ENCODE measurements around the gene EPHB3. TPM values are rescaled to one million over a fixed set of nuclear protein-coding genes. Genes with fewer than 3 reads are reported as not detected.
A peak's percentile ranks its signal among the peaks of the same experiment; 100 is the strongest.

The EPHB3 gene
- total RNA-seq, 1 donor from 2014 or later, result 7.2 TPM

GRCh38 chr3:184540777-184541681 lies 20.6 kb upstream of the EPHB3 start:
- H3K4me3 Mint-ChIP-seq (ENCODE audit: unreplicated experiment), result no peak overlapping the region

DNA sequence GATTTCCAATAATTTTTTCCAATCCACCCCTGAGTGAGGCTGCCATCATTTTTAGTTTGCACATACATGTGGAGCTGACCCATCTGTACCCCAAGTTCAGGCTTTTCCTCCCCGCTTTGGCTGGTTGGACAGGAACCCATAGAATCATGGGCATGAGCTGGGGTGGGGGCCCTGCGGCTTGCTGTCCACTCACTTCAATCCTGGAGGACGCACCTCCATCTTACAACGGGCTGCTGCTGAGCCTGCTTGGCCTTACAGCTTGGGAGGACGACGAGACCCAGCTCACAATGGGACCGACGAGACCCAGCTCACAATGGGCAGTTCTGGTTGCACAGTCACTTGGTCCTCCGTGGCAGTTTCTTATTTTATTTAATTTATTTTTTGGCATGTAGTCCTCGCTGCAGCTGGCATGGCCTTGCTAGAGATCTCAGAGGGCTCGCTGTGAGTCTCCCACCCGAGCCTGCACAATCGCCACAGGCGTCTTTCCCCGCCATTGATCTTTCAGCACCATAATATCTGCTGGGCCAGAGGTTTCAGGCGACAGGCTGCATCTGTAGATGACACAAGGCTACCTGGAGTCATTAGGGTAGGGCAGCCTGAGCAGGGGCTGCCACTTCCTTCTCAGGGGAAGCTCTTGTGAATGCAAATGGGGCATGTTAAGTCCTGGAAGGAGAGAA lies 19.6 kb upstream of the EPHB3 start:
- DNase-seq (ENCODE audit: low spot score), result no peak
- TF ChIP-seq, protein P1, sequence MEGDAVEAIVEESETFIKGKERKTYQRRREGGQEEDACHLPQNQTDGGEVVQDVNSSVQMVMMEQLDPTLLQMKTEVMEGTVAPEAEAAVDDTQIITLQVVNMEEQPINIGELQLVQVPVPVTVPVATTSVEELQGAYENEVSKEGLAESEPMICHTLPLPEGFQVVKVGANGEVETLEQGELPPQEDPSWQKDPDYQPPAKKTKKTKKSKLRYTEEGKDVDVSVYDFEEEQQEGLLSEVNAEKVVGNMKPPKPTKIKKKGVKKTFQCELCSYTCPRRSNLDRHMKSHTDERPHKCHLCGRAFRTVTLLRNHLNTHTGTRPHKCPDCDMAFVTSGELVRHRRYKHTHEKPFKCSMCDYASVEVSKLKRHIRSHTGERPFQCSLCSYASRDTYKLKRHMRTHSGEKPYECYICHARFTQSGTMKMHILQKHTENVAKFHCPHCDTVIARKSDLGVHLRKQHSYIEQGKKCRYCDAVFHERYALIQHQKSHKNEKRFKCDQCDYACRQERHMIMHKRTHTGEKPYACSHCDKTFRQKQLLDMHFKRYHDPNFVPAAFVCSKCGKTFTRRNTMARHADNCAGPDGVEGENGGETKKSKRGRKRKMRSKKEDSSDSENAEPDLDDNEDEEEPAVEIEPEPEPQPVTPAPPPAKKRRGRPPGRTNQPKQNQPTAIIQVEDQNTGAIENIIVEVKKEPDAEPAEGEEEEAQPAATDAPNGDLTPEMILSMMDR (IDR thresholded peaks at IDR 0.05), result no peak
- Mint-ChIP-seq H3K9me3 (ENCODE audit: low read depth) (no peaks in the 10 kb centered on the region), H3K4me1 (ENCODE audit: low read depth) (peaks cover 4% of the 10 kb centered on the region), H3K36me3 (ENCODE audit: low read depth) (no peaks in the 10 kb centered on the region), H3K27me3 (ENCODE audit: low read depth) (peaks cover 78% of the 10 kb centered on the region), H3K27ac (ENCODE audit: unreplicated experiment) (no peak overlapping the region), H3K4me3 (ENCODE audit: unreplicated experiment) (no peak overlapping the region)

More at GRCh38 chr3:184540777-184541681, 20.6 kb upstream of the EPHB3 start:
- DNase-seq (ENCODE audit: low spot score), result no peak
- Mint-ChIP-seq H3K4me1 (ENCODE audit: low read depth) (peaks cover 4% of the 10 kb centered on the region), H3K36me3 (ENCODE audit: low read depth) (no peaks in the 10 kb centered on the region), H3K9me3 (ENCODE audit: low read depth) (no peaks in the 10 kb centered on the region), H3K27me3 (ENCODE audit: low read depth) (peaks cover 82% of the 10 kb centered on the region), H3K27ac (ENCODE audit: unreplicated experiment) (no peak overlapping the region)
- TF ChIP-seq, protein P1 (IDR thresholded peaks at IDR 0.05), result peak; percentile 77

DNA sequence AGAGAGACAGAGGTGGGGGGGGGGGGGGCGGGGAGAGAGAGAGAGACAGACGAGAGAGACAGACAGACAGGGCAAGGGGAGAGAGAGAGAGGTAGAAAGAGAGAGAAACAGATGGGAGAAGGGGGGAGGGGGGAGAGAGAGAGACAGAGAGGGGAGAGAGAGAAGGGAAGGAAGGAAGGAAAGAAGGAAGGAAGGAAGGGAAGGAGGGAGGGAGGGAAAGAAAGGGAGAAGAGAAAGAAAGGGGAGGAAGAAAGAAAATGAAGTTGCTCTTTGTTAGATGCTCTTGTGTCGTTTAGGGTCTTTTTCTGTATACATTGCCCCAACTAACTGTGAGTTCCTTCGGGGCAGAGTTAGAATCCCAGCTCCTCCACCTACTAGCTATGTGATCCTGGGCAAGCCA lies 19.0 kb upstream of the EPHB3 start:
- no peaks in the 10 kb centered on the region for H3K9me3 Mint-ChIP-seq (ENCODE audit: low read depth)
- H3K36me3 Mint-ChIP-seq (ENCODE audit: low read depth), result no peaks in the 10 kb centered on the region
- H3K27ac Mint-ChIP-seq (ENCODE audit: unreplicated experiment), result no peak overlapping the region
- peaks cover 75% of the 10 kb centered on the region for H3K27me3 Mint-ChIP-seq (ENCODE audit: low read depth)
- DNase-seq (ENCODE audit: low spot score), result no peak
- H3K4me3 Mint-ChIP-seq (ENCODE audit: unreplicated experiment), result no peak overlapping the region
- H3K4me1 Mint-ChIP-seq (ENCODE audit: low read depth), result peaks cover 4% of the 10 kb centered on the region
- TF ChIP-seq, protein P1 (IDR thresholded peaks at IDR 0.05), result no peak

DNA sequence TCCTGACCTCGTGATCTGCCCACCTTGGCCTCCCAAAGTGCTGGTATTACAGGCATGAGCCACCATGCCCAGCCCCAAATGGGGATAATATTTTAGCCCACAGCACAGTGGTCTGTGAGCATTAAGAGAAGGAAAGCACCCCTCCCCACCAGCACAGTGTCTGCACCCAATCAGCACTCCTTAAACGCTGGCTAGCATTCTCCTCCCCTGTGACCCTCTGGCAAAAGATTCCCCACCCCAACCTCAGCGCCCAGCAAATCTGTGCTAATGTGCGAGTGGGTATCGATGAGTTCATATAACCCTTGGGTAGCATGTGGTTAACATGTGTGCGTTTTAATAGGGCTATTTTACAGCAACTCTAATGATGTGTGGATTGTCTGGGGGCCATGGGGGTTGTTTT lies 18.3 kb upstream of the EPHB3 start:
- DNase-seq (ENCODE audit: low spot score), result no peak
- no peaks in the 10 kb centered on the region for H3K36me3 Mint-ChIP-seq (ENCODE audit: low read depth)
- TF ChIP-seq, protein P1 (IDR thresholded peaks at IDR 0.05), result no peak
- H3K27ac Mint-ChIP-seq (ENCODE audit: unreplicated experiment), result no peak overlapping the region
- no peaks in the 10 kb centered on the region for H3K9me3 Mint-ChIP-seq (ENCODE audit: low read depth)
- no peak overlapping the region for H3K4me3 Mint-ChIP-seq (ENCODE audit: unreplicated experiment)
- peaks cover 72% of the 10 kb centered on the region for H3K27me3 Mint-ChIP-seq (ENCODE audit: low read depth)
- peaks cover 4% of the 10 kb centered on the region for H3K4me1 Mint-ChIP-seq (ENCODE audit: low read depth)

GRCh38 chr3:184543843-184544512 lies 17.6 kb upstream of the EPHB3 start:
- no peaks in the 10 kb centered on the region for H3K36me3 Mint-ChIP-seq (ENCODE audit: low read depth)
- no peak overlapping the region for H3K27ac Mint-ChIP-seq (ENCODE audit: unreplicated experiment)
- no peak for DNase-seq (ENCODE audit: low spot score)
- H3K4me1 Mint-ChIP-seq (ENCODE audit: low read depth), result peaks cover 4% of the 10 kb centered on the region
- H3K4me3 Mint-ChIP-seq (ENCODE audit: unreplicated experiment), result no peak overlapping the region
- H3K9me3 Mint-ChIP-seq (ENCODE audit: low read depth), result no peaks in the 10 kb centered on the region
- H3K27me3 Mint-ChIP-seq (ENCODE audit: low read depth), result peaks cover 67% of the 10 kb centered on the region
- TF ChIP-seq, protein P1 (IDR thresholded peaks at IDR 0.05), result peak; percentile 94

All from chondrocyte (in vitro differentiated cells).